ENCODE measurements around the gene KCTD1.

The KCTD1 gene

DNA sequence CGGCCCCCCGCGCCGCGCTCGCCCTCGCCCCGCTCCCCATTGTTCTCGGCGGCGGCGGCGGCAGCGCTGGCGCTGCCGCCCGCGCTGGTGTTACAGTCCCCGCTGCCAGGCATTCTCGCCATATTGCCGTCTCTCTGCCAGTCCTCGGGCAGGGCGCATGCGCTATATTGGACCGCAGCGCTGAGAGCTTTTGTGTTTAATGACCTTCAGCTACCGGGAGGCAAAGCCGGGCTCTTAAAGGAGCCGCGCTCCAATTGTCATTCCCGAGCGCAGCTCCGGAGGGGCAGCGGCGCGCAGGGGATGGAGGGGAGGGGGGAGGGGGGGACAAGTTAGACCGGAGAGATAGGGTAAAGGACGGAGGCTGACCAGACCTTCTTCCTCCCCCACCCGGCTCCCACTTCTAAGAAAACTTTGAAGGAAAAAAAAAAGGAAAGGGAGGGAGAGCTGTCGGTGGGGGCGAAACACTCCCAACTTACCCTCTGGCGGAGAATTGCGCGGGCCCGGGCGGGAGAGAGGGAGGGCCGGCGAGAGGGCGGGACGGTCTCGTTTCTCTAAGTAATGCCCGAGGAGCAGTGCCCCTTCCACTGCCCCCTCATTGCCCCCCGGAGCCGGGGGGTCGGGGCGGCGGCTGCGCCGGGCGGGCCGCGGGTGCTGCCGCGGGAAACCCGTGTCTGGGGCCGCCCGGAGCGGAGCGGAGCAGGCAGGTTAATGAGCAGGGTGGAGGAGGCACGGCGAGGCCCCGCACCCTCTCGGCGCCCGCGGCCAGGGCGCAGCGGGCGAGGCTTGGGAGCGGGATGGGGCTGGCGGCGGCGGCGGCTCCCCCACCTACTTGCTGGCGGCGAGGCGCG is at the start of gene KCTD1:
Gene KCTD1, minus strand, starts transcription at position 139 of the 848 bp plus-strand sequence. Its CDS starts 17 bp downstream, at position 122.
- DNase-seq = peak; percentile 96

DNA sequence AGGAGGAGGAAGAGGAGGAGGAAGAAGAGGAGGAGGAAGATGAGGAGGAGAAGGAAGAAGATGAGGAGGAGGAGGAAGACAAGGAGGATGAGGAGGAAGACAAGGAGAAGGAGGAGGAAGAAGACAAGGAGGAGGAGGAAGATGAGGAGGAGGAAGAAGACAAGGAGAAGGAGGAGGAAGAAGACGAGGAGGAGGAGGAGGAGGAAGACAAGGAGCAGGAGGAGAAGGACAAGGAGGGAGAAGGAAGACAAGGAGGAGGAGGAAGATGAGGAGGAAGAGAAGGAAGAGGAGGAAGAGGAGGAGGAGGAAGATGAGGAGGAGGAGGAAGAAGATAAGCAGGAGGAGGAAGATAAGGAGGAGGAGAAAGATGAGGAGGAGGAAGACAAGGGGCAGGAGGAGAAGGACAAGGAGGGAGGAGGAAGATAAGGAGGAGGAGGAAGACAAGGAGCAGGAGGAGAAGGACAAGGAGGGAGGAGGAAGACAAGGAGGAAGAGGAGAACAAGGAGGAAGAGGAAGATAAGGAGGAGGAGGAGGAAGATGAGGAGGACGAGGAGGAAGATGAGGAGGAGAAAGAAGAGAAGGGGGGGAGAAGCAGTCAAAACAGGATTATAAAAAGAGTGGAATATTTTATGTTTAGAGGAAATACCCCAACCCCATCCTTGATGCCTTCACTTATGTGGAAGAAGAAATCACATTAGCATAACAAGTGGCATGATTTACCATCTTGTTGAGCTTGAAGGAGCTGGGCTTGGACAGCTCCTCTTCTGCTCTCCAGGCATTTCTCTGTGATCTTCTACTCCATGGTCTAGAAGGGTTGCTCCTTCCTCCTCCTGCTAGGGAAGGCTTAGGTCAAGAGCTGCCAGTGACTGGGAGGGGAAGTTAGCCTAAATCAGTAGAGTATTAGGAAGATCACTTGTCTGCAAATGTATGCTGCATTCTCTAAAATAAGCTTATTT is 45.3 kb upstream of the KCTD1 start:
- DNase-seq = no peak

DNA sequence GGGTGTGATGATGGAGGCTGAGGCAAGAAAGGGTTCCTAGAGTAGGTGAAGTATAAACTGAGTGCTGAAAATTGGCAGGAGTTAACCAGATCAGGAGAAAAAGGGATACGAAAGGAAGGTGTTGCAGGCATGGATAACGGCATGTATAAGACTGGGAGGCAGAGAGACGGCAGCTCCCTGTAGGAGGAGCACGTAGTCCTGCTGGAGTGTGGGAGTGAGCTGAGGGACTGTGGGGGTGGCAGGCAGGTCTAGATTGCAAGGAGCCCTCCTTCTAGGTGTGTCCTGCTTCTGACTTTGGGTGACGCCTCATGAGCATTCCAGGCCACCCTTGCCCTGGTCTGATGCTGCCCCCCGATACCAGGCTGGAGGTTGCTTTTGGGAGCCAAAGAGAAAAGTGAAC is 36.4 kb upstream of the KCTD1 start:
- DNase-seq = no peak

GRCh38 chr18:26579941-26580618 is 31.7 kb upstream of the KCTD1 start:
- DNase-seq = peak; percentile 16

- DNase-seq = peak; percentile 48
Measured at GRCh38 chr18:26575865-26576217, 27.5 kb upstream of the KCTD1 start.

DNA sequence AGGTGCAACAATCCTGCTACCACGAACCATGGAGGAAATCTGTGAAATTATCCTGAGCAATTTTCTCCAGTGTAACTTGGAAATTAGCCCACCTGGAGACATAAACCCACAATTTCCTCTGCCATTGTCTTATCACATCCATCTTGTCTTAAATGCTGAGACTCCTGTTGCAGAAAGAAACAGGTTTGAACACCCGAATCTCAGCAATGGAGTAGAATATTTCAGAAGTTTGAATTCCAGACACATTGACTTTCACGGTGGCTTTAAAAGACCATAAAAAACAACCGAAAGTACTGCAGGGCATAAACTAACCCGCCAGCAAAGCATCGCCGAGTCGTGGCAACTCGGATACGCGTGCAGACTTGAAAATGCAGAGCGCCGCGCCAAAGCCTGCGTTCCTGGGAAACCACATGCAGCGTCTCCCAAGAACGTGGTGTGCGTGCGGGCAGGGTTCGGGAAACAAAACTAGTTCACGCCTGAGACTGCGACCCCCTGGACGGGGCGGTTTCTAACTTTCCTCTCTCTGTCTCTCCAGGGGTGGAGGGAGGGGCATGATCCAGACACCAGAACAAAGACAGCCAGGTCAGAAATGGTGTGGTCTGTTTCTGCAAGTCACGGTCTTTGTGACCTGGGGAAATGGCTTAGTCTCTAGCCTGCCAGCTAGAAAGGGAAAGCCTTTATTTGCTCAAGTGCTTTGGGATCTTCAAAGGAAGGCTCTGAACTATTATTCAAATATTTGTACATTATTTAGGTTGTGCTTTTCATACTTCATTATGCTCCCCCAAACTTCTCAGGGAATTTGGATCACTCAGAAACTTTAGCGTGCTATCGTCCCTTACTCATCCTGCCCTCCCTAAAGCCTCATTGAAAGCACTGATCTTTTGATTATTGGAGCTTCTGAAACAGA is 26.9 kb upstream of the KCTD1 start:
- peak; percentile 68 for DNase-seq

- DNase-seq = no peak
Measured at GRCh38 chr18:26568926-26569665, 20.7 kb upstream of the KCTD1 start.

- no peak for DNase-seq
Measured at GRCh38 chr18:26568513-26568912, 20.2 kb upstream of the KCTD1 start.

GRCh38 chr18:26566874-26567555 is 18.7 kb upstream of the KCTD1 start:
- no peak for DNase-seq

- DNase-seq = no peak
Measured at GRCh38 chr18:26565514-26565913, 17.2 kb upstream of the KCTD1 start.

DNA sequence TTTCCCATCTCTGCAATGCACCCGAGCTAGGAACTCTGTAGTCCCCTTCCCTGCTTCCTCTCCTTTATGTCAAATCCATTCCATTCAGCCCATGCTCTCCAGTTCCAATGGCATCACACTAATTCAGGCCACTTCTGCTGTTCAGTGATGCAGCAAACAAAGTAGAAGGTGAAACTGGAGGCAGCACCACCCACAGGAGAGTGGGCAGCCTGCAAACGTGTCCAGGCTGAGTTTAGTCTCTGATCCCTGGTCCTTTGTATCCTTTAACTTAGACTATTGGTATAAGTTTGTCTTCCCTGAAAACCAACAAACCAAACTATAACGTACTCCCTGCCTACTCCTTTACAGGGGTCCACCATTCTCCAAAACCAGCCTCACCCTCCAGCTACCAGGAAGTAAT is 14.7 kb upstream of the KCTD1 start:
- no peak for DNase-seq

DNA sequence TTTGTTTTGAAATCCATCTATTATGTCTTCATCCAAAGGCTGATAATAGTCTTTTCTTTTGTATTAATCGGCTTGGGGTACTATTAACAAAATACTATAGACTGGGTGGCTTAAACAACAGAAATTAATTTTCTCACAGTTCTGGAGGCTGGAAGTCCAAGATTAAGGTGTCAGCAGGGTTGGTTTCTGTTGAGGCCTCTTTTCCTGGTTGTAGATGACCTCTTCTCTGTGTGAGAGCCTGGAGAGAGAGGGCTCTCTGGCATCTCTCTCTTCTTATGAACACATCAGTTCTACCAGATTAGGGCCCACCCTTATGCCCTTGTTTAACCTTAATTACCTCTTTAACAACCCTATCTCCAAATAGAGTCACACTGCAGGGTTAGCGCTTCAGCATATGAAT is 14.2 kb upstream of the KCTD1 start:
- no peak for DNase-seq

GRCh38 chr18:26561769-26562168 is 13.4 kb upstream of the KCTD1 start:
- DNase-seq = no peak

- DNase-seq = no peak
Measured at GRCh38 chr18:26556573-26556972, 8.2 kb upstream of the KCTD1 start.

GRCh38 chr18:26555804-26556553 is 7.6 kb upstream of the KCTD1 start:
- no peak for DNase-seq

DNA sequence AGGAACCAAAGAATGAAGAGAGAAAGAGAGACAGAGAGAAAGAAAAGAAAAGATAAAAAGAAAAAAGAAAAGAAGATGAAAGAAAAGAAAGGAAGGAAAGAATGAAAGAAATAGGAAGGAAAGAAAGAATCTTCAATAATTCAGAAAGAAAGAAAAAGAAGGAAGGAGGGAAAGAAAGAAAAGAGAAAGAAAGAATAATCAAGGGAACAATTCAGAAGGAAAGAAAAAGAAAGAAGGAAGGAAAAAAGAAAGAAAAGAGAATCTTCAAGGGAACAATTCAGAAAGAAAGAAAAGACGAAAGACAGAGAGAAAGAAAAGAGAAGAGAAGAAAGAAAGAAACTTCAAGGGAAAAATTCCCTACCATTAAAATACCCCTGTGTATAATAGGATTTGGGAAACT is 5.6 kb upstream of the KCTD1 start:
- no peak for DNase-seq

GRCh38 chr18:26551695-26552081 is 3.3 kb upstream of the KCTD1 start:
- DNase-seq = no peak

DNA sequence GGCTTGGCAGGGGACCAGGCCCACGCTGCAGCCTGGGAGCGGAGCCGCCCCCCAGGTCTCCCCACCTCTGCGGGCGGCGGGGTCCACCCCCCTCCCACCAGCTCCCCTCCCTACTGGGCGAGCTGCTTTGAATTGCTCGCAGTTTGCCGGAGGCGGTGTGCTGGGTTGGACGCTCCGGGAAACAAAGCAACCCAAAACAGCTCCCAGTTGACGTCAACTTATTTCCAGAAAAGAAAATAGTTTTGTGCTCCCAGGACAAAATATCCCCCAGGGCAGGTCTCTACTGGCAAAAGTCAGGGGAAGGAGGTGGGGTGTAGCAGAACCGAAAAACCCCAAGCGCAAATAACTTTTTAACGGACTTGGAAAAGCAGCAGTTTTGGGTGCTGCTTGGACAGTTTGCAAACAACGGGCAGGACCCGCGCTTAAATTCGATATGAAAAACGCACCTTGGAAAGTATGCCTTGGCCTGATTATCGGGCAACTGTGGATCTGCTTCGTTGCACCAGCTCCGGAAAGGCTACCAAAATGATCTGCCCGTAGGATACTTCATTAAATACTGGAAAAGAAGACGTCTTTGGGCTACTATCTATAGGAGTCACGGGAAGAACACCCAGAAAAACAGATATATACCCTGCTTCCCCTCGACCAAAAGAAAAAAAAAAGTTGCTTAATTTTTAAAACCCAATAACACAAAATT is 2.8 kb upstream of the KCTD1 start:
- peak; percentile 54 for DNase-seq
